GM18511 (cell line): ENCODE data around the gene SERPINA10.
"Not testable (repeated sequence)": the region's sequence is repeated elsewhere in the genome, so short reads cannot be mapped to it uniquely, and the experiment has no call there.

Experiments
- ATAC-seq: cut with Tn5 transposase; IDR thresholded peaks from one replicate; pipeline ENCODE4 v1.9.1; 2021; ENCODE audit warnings: mild to moderate bottlenecking, moderate library complexity; ENCODE audit not compliant: unreplicated experiment

The SERPINA10 gene

DNA sequence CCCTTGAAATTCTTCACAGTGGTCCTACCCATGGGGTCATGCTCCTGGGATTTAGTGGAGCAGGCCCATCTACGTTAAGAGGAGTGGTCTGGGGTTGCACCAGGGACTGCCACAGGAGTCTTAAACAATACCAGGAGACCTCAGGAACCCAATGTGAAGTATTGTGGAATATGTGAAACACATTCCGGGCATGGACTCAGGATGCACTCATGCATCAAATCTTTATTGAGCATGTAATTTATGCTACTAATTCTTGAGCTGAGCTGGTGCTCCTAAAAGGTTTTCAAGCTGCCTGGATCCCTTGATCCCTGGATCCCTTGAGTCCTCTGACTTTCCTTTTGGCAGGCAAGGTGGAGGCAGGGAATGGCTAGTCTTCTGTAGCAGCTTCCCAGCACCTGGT, 8.8 kb downstream of the SERPINA10 start:
- ATAC-seq, result no peak

DNA sequence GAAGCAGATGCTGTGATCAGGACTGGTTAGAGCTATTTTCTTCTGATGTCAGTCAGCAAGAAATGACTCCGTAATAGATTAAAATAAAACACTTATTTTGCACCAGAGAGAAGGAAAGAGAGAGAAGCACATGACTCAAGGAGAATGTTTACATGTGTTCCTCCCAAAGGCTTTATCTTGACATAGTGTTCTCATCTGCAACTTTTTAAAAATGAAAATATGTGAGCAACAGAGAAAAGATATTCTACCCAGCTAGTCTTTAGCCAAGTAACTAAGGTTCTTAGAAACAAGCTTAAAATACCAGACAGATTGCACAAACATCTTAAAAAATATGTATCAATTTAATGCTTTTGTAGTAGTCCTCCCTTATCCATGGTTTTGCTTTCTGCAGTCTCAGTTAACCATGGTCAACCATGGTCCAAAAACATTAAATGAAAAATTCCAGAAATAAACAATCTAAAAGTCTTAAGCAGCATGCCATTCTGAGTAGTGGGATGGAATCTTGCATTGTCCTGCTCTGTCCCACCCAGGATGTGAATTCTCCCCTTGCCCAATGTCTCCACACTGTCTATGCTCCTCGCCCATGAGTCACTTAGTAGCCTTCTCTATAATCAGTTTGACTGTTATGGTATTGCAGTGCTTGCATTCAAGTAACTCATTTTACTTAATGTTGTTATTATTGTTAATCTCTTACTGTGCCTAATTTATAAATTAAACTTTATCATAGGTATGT, 9.9 kb downstream of the SERPINA10 start:
- no peak for ATAC-seq

DNA sequence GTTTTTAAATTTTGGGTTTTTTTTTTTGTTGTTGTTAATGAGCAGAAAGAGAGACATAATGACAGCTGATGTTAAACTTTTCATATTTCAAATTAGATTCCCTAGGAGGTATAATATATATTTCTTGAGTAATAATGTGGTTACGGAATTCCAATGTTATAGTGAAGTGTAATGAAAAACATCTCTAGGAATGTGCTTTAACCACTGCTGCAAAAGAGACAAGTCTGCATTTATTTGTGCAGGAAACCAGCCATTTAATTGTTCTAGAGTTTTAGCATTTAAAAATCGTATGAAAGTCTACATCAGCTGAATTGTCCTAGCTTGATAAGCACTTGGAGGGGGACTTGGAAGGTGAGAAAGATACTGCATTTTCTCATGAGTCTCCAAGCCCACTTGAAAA, 14.3 kb downstream of the SERPINA10 start:
- no peak for ATAC-seq

DNA sequence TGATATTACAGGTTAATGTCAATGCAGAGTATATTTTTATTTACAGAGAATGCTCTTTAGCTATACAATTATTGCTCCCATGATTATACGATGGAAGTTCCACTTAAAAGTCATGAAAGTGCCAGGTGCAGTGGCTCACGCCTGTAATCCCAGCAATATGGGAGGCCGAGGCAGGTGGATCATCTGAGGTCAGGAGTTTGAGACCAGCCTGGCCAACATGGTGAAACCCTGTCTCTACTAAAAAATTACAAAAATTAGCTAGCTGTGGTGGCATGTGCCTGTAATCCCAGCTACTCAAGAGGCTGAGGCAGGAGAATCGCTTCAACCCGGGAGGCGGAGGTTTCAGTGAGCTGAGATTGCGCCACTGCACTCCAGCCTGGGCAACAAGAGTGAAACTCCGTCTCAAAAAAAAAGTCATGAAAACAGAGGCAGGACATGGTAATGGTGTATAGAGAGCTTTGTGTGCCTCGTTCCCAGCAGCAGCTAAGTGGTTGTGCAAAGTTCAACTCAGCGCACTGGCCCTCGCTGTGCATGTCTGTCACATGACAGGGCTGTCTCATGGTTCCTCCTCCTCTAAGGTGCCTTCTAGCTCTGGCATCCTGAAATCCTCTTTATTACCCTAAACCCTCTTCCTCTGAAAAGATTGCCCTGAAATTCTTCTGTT, 16.0 kb downstream of the SERPINA10 start:
- not testable (repeated sequence) for ATAC-seq

DNA sequence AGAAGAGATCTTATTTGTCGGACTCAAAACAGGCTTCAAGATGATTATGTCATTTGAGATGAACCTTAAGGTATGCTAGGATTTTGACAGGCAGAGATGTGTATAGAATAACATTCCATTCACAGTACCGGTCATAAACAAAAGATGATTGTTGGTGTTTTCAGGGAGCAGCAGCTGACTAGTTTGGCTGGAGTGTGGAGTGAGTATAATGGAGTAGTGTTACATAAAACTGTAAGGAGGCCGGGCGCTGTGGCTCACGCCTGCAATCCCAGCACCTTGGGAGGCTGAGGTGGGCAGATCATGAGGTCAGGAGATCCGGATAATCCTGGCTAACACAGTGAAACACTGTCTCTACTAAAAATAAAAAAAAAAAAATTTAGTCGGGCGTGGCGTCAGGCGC, 23.9 kb downstream of the SERPINA10 start:
- ATAC-seq, result no peak

DNA sequence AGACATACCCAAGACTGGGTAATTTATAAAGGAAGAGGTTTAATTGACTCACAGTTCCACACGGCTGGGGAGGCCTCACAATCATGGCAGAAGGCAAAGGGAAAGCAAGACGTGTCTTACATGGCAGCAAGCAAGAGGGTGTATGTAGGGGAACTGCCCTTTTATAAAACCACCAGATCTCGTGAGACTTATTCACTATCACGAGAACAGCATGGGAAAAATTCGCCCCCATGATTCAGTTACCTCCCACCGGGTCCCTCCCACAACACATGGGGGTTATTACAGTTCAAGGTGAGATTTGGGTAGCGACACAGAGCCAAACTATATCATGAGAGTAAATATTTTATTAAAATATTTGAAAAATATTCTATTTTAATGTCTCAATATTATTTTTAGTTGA, 24.5 kb downstream of the SERPINA10 start:
- ATAC-seq, result not testable (repeated sequence)

DNA sequence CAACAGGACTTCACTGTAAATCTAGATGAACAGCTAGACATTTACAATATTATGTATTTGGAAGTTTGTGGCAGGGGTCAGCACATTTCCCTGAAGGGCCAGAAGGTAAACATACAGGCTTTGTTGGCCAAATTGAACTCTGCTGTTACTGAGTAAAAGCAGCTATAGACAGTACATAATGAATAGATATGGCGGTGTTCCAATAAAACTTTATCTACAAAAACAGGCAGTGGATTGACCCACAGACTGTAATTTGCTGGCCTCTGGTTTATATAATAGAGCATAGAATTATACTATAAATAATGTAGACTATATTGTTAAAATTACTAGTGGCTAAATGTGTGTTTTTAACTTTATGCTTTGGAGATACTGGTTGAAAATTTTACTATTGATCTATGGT, 25.7 kb downstream of the SERPINA10 start:
- no peak for ATAC-seq

DNA sequence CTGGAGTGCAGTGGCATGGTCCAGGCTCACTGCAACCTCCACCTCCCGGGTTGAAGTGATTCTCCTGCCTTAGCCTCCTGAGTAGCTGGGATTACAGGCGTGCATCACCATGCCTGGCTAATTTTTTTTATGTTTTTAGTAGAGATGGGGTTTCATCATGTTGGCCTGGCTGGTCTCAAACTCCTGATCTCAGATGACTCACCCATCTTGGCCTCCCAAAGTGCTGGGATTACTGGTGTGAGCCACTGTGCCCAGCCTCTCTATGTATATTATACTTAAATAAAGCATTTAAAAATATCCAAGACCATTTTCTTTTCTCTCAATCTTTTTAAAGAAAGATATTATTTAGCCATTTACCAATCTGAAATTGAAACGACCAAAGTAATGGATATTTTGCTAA, 28.9 kb downstream of the SERPINA10 start:
- not testable (repeated sequence) for ATAC-seq

DNA sequence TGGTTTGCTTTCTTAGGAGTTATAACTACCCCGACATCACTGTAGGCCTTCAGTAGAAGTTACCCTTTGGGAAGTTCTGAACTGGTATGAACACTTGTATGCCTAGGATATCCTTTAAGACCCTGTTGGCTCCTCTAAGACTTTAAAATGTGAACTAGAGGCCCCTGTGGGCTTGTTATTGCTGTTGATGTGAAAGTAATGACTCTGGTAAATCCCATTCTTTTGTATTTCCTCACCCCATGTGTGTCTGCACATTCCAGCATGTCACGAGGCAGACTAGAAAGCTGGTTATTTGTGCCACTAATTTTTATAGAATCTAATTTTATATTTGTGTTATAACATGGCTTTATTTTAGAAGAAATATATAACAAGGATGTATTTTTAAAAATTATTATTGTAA, 48.9 kb downstream of the SERPINA10 start:
- no peak for ATAC-seq

DNA sequence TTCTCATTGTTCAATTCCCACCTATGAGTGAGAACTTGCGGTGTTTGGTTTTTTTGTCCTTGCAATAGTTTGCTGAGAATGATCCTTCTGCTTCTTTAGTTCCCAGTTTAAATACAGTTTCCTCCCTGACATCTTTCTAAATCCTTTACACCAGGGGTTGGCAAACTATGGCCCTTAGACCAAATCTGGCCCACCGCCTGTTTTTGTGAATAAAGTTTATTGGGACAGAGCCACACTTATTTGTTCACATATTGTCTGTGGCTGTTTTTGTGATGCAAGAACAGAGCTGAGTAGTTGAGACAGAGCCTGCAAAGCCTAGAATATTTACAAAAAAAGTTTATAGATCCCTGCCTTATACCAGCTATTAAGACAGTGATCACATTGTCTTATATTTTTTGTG, 53.7 kb downstream of the SERPINA10 start:
- no peak for ATAC-seq

DNA sequence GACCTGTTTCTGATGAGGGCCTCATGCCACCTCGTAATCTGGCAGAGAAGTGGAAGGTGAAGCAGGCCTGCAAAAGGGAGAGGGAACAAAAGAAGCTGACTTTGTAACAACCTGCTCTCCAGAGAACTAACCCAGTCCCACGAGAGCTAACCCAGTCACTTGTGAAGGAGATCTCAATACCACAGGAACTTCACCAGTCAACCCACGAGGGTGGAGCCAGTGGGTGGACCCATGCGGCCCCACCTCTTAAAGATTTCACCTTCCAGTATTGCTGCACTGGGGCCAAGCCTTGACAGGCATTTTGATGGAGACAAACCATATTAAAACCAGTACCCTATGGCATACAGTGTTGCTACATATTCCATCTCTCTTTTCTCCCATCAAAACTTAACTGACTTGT, 55.1 kb downstream of the SERPINA10 start:
- no peak for ATAC-seq

DNA sequence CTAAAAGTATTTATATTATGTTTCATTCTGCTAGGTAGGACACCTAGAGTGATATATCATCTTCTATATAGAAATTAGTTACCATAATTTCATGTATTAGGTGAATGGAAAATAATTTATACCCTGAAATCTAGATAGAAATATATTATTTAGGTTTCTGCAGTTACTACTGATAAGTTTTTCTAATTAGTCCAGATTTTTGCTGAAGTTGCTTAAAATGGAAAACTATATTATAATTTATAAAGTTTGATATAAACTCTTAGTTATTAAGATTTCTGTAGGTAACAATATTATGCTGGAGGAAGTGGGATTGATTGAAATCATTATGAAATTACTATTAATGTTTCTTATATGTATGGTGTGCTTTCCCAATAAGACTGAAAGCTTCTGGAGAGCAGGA, 56.0 kb downstream of the SERPINA10 start:
- no peak for ATAC-seq
